Right ventricle myocardium inferior (tissue), 1 donor: ENCODE data around the gene PDGFC. TPM values are rescaled to one million over a fixed set of nuclear protein-coding genes. Genes with fewer than 3 reads are reported as not detected.
A peak's percentile ranks its signal among the peaks of the same experiment; 100 is the strongest.

ENCODE experiments used
- ATAC-seq: fragments of 200-7000 bp; cut with Tn5 transposase; one replicate; pipeline ENCODE4 v1.9.1; 2020; ENCODE audit warnings: mild to moderate bottlenecking, moderate library complexity
- DNase-seq: peaks from one replicate; pipeline ENCODE4 v3.0.0; 2021; ENCODE audit errors: missing footprints
- intact Hi-C: fragments of 100-400 bp; cut with DNase I; formaldehyde crosslinking; loops from one replicate; pipeline ENCODE4 v1.11.0; 2022
- total RNA-seq: library from RNA; stranded (reverse); fragmentation: NEBNext Ultra II Directional; extraction: Animal tissue kit (Norgen Biotek cat#: 25700); gene quantifications from one replicate; pipeline ENCODE4 v1.2.1, GENCODE V29; 2021
- donor health status: DM: no; HTN: yes; CAD: no; lungs with severe emphysema.

Gene PDGFC
- total RNA-seq, 1 donor from 2014 or later: 12.6 TPM

DNA sequence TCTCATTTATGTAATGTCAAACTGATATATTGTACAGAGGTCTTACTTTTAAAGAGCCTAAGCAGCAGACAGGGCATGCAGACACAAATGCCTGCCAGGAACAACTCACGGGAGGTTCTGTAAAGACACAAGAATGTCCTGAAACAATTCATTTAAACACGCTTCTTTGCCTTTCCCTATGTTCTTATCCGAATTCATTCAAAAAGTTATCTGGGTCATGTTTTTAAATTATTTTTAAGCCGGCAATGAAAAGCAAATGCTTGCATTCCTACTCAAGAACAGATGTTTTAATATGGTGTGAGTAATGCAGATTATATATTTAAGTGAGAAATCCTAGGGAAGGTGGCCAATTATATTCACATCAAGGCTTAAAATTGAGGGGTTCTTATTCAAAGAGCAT is 192.6 kb downstream of the PDGFC start:
- ATAC-seq (no peak), DNase-seq (no peak)
- intact Hi-C loops: loop anchor here (10.0 kb wide), 1 partner anchor 186 kb away; no protein-coding TSS in a partner anchor

DNA sequence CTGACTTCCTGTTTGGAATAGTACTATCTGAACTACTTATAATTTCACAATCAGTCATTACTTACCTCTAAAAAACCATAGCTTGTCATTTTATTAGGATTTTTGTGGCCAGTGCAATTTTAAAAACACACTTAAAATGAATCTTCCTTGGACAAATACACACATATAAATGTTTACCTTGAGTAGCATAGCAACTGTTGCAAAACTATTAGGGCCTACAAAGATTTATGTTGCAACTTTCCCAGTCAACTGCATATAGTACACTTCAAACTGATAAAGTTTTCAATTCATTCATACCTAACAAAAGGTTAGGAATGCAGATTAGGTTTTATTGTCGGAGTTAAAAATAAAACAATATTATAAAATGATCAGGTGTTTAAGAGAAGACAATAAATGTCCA is 193.0 kb downstream of the PDGFC start:
- peak; percentile 48 for ATAC-seq
- no peak for DNase-seq
- intact Hi-C loops: loop anchor here (10.0 kb wide), 1 partner anchor 186 kb away; no protein-coding TSS in a partner anchor

DNA sequence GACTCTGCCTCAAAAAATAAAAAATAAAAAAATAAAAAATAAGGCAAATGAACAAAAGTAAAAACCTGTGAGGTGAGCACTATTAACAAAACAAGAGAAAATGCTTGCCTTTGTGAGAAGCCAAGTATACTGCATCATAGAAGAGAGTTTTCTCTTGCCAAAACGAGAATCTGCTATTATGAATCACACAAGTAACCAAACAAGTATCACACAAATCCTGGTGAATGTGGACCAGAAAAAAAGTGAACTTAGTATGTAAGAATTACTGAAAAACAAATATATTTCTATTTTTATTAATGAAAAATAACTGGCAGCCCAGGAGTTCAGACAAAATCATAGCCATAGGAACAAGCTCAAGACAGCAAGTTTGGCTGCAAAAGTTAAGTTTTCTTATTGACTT is 193.5 kb downstream of the PDGFC start:
- intact Hi-C loops: loop anchor here (10.0 kb wide), 1 partner anchor 187 kb away; no protein-coding TSS in a partner anchor
- ATAC-seq (no peak), DNase-seq (no peak)

DNA sequence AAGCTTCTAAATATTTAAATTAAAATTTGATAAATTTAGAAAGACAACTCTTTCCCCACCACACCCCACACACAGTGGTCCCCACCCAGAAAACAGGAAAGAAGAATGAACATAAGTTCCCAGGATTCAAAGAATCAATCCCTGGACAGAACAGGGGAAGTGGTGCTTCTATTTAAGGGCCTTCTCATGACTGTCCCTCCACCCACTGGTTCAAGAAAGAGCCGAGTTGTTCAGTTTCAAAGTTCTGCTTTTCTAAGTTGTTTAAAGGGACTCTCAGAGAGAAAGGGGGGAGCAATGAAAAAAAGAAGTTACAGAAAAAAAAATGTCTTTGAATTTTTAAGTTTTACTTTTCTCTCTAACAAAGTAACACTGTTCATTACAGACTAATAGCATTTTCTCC is 195.8 kb downstream of the PDGFC start:
- no peak for DNase-seq
- ATAC-seq: peak; percentile 58
- intact Hi-C loops: loop anchor here (10.0 kb wide), 1 partner anchor 189 kb away; no protein-coding TSS in a partner anchor

DNA sequence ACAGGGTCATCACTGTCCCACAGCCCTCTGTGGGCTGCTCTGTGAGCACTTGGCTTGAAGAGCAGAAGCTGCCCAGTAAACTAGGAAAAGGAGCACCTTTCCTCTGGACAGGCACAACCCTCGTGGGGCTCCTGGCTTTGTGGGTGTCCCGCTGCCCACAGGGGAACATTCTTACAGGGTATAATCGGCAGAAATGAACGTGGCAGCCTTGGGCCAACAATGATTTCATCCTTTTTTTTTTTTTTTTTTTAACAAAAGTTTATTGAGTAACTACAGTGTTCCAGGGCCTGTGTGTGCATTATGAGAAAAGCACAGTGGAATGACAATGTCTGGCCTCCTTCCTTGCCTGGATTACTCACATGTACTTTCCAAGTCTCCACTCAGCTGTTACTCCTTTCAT is 197.2 kb downstream of the PDGFC start:
- DNase-seq (peak; percentile 45), ATAC-seq (no peak)
- intact Hi-C loops: loop anchor here (10.0 kb wide), 1 partner anchor 190 kb away; no protein-coding TSS in a partner anchor

DNA sequence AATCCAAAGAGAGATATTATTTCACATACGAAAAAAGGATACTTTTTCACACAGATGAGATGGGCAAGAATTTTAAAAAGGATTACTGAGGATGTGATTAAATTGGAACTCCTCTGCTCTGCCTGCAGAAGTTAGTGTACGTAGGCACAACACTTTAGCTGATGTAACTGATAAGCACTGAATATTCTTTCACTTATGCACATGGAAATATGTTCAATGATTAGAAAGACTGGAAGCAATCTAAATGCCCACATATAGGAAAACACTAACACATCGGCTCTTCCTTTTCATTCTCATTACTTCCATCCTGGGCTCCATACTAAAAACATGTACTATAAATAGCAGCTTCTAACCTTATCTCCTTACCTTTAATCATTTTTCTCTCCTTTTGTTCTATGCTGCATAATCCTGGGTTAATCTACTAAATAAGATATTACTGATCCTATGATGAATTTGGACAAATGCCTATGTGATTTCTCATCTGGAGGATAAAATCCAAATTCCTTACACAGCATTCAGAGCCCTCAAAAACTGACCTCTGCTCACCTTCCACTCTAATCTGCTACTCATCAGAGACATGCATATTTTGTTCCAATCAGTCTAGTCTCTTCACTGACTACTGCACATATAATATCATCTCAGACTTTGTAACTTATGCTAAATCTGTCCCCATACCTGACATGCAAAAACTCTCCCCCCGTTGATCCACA is 197.8 kb downstream of the PDGFC start:
- intact Hi-C loops: loop anchor here (10.0 kb wide), 1 partner anchor 191 kb away; no protein-coding TSS in a partner anchor
- no peak for DNase-seq
- ATAC-seq: no peak

DNA sequence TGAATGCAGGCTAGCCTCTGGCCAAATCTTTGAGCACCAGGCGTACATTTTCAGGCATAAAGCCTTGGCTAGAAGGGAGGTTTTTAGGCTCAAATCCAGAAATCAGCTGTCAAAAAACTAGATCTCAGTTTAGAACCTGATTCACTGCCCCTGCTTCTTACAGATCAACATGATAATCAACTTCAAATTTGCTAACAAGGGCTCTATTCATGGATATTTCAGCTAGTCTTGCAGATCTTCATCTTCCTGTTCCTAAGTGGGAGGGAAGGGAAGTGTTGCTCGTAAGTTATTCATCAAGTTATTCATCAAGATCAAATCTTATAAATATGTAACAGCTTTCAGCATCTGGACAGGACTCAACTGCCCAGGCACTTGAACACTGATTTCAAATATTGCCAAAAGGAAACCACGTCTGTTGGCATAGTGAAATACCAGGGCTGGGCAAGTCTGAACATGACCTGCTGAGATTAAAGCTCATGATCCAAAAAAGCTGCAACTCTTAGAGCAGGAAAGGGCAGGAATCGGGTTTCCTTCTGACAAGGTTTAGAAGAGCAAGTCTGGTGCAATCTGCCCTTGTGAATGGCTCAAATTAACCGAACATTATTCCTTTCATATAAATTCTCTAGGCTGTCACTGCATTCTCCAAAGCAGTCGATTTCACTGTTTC is 200.3 kb downstream of the PDGFC start:
- intact Hi-C loops: loop anchor here (10.0 kb wide), 1 partner anchor 193 kb away; no protein-coding TSS in a partner anchor

GRCh38 chr4:156770140-156770539 is 201.5 kb downstream of the PDGFC start:
- intact Hi-C loops: loop anchor here (10.0 kb wide), 1 partner anchor 195 kb away; no protein-coding TSS in a partner anchor
- ATAC-seq: no peak
- DNase-seq: no peak

More for the DNA sequence above, 200.3 kb downstream of the PDGFC start:
- DNase-seq (no peak), ATAC-seq (peak; percentile 40)

GRCh38 chr4:156767911-156768415 is 203.6 kb downstream of the PDGFC start:
- intact Hi-C loops: no loop called here
- DNase-seq (no peak), ATAC-seq (no peak)

DNA sequence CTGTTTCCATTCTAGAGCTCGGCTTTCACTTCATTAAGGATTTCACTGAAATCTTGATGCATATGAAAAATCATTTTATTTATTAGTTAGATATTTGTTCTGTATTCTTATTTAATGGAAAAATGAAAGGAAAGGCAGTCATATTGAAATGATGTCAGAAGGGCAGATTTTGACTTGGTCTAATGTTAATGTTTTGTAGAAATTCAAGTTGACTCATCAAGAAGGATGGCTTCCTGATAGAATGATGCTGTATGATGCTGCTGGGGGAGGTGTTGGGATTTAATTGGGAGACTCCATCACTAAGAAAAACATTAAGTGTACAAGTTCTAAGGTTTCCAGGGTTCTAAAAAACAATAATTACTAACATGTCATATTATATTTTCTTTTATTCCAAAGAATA is 204.8 kb downstream of the PDGFC start:
- DNase-seq (no peak), ATAC-seq (no peak)
- intact Hi-C loops: no loop called here

DNA sequence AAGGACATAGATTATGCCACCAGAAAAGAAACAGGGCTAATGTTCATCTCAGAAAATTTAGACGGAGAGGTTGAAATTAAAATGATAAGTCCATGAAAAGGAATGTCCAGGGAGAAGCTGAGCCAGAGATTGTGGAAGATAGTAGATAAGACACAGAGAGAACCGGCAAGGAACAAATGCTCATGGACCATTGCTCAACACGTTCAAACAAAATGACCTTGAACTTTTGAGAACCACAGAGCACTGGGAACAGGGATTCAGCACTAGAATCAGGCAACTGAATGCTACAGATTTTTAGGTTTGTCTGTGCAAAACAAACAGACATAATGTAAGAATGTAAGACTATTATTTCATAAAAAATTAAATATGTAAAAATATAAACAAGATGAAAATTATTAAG is 206.3 kb downstream of the PDGFC start:
- intact Hi-C loops: no loop called here
- DNase-seq (no peak), ATAC-seq (no peak)

DNA sequence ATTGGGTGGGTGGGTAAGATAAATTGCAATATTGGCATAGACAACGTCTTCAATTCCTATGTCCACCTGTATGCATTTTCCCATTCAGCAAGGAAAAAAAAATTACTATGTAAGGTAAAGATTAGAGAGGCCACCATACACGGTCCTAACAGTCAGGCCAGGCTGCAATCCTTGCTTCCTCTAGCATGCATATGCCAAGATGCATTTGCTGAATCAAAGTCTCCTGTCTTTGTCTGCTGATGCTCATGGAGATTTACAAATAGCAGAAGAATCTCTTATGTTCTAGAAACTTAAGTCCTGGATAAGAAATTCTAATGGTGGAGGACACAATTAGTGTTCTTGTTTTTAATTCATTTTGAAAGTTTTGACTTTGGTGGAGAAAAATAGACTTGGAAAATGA is 206.8 kb downstream of the PDGFC start:
- ATAC-seq (no peak), DNase-seq (no peak)
- intact Hi-C loops: no loop called here

- ATAC-seq (no peak), DNase-seq (no peak)
- intact Hi-C loops: no loop called here
Observed at GRCh38 chr4:156764145-156764544, 207.5 kb downstream of the PDGFC start.

DNA sequence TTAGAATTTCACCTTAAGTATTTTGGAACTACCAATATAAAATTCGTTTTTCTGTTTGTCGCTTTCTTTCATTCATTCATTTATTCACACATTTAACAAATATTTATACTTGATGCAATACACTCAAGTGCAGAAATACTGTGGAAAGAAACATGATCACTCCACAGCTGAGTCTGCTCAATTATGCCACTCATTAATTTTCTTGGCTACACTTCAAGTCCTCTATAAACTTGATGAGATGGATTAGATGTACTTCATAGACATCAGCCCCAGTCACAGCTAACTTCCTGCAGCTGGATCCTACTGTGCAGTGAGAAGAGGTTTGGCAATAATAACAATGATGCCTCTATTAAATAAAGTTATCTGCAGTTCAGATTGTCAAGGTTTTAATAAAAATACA is 208.1 kb downstream of the PDGFC start:
- DNase-seq (no peak), ATAC-seq (no peak)
- intact Hi-C loops: no loop called here

DNA sequence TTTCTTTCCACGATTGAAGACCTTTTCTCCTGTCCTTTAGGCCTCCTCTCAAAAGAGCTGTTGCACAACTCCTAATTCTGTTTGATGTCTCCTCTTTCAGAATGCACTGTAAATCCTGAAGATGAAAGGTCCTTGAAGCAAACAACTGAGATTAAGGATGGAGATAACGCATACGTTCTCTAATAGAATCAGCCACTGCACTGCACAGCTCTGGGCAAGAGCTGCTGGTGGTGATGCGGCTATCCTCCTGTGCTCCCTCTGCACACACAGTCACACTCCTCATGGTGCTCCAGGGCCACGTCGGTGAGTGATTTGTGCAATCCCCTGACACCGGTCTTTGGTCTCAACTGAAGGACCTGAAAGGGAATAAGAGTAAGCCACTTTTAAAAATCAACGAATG is 208.7 kb downstream of the PDGFC start:
- DNase-seq (peak; percentile 17), ATAC-seq (no peak)
- intact Hi-C loops: no loop called here

DNA sequence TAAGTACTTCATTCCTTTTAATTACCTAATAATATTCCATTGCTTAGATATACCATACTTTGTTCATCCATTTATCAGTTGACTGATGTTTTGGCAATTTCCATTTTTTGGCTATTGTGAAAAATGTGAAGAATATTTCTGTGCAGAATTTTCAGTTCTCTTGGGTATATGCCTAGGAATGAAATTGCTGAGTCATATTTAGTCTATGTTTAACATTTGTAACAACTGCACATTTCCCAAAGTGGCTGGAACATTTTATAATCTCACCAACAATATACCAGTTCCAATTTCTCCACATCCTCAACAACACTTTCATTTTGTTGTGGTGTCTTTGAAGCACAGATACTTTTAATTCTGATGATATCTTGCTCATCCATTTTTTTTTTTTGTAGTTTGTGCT is 215.5 kb downstream of the PDGFC start:
- DNase-seq (no peak), ATAC-seq (no peak)
- intact Hi-C loops: no loop called here

- intact Hi-C loops: no loop called here
- ATAC-seq (no peak), DNase-seq (no peak)
Observed at GRCh38 chr4:156754832-156755570, 216.6 kb downstream of the PDGFC start.

- intact Hi-C loops: no loop called here
- no peak for ATAC-seq
Observed at GRCh38 chr4:156751486-156751885, 220.1 kb downstream of the PDGFC start.

More at GRCh38 chr4:156751486-156751885, 220.1 kb downstream of the PDGFC start:
- DNase-seq: no peak
